HFF-Myc (cell line): ENCODE results near the gene COL5A1.
A peak's percentile ranks its signal among the peaks of the same experiment; 100 is the strongest.
"Not testable (repeated sequence)": the region's sequence is repeated elsewhere in the genome, so short reads cannot be mapped to it uniquely, and the experiment has no call there.

Source experiments
- DNase-seq: peaks from one replicate; pipeline ENCODE4 v3.0.0-alpha.2; 2011; ENCODE audit warnings: low read depth; ENCODE audit errors: extremely low read depth
- H3K4me3 ChIP-seq: replicated peaks from 2 replicates; pipeline ENCODE4 v1.5.1; 2011; ENCODE audit warnings: low read depth, mild to moderate bottlenecking, control low read depth, low read length
- TF ChIP-seq, protein P1 (sequence below): IDR thresholded peaks from 2 replicates; pipeline ENCODE4 v1.5.1; 2012; ENCODE audit warnings: mild to moderate bottlenecking, low read depth, low read length, control low read depth; ENCODE audit errors: missing control alignments

Gene COL5A1

DNA sequence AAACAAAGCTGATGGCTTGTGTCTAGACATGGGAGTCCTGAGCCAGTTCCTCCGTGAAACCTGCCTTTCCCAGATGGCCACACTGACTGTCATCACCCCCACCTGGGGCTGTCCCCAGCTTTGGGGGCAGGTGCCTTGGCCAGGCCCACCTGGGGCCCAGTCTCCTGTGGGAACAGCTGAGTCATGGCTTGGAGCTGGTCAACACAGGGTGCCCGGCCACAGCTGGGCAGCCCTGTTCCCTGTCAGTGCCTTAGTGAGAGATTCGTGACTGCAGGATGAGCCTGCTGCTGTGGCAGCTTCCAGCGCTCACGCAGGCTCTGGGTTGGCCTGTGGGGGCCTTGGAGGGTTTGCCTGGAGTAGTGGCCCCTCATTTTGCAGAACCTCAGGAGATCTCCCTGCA lies 56.5 kb downstream of the COL5A1 start:
- no peak for DNase-seq
- no peak overlapping the region for H3K4me3 ChIP-seq
- TF ChIP-seq, protein P1, sequence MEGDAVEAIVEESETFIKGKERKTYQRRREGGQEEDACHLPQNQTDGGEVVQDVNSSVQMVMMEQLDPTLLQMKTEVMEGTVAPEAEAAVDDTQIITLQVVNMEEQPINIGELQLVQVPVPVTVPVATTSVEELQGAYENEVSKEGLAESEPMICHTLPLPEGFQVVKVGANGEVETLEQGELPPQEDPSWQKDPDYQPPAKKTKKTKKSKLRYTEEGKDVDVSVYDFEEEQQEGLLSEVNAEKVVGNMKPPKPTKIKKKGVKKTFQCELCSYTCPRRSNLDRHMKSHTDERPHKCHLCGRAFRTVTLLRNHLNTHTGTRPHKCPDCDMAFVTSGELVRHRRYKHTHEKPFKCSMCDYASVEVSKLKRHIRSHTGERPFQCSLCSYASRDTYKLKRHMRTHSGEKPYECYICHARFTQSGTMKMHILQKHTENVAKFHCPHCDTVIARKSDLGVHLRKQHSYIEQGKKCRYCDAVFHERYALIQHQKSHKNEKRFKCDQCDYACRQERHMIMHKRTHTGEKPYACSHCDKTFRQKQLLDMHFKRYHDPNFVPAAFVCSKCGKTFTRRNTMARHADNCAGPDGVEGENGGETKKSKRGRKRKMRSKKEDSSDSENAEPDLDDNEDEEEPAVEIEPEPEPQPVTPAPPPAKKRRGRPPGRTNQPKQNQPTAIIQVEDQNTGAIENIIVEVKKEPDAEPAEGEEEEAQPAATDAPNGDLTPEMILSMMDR: no peak

DNA sequence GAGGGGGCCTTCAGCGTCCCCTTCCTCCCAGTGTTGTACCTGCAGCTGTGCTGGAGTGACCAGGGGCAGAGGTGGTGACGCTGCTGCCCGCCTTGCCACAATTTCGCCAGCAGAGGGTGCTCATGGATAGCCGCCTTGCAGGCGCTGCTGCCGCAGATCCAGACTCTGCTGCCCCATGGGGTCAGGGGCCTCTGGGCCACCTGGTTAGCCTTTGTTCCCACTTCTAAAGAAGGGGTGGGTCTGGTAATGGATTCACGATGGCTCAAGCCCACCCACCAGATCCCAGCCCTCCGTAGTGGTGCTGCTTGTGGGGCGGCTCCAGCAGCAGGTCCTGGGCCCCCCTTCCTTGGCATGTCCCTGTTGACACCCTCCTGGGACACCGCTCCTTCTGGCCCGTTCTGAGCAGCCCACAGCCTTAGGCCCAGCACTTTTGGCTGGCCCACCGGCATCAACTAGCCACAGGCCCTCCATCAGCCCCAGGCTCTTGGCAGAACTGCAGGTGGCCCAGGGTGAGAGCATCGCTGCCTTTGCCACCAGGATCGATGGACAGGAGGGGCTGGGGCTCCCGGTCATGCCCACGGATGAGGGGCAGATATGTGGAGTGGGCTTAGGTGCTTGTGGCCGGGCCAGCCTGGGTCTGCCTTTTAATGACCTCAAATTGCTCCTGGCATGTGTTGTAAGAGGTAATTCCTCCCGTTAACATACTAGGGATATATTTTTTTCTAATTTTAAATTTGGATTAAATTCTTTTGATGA lies 57.2 kb downstream of the COL5A1 start:
- no peak overlapping the region for H3K4me3 ChIP-seq
- no peak for DNase-seq
- TF ChIP-seq, protein P1: peak; percentile 88

DNA sequence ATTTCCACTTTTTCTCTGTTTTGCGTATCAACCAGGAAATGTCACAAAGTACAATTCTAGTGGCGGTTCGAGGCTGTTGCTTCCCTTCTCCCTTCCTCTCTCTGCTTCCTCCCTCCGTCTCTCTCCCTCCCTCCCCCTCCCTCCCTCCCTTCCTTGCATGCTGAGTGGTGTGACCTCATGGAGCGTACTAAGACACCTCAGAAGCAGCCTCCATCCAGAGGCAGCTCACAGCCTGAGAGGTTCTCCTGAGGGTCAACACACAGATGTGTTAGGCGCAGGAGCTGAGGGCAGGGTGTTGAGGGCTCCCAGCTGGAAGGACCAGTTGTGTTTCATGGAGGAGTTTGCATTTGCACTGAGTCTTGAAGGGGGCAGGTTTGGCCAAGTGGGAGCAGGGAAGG lies 57.7 kb downstream of the COL5A1 start:
- TF ChIP-seq, protein P1: no peak
- DNase-seq: no peak
- no peak overlapping the region for H3K4me3 ChIP-seq

DNA sequence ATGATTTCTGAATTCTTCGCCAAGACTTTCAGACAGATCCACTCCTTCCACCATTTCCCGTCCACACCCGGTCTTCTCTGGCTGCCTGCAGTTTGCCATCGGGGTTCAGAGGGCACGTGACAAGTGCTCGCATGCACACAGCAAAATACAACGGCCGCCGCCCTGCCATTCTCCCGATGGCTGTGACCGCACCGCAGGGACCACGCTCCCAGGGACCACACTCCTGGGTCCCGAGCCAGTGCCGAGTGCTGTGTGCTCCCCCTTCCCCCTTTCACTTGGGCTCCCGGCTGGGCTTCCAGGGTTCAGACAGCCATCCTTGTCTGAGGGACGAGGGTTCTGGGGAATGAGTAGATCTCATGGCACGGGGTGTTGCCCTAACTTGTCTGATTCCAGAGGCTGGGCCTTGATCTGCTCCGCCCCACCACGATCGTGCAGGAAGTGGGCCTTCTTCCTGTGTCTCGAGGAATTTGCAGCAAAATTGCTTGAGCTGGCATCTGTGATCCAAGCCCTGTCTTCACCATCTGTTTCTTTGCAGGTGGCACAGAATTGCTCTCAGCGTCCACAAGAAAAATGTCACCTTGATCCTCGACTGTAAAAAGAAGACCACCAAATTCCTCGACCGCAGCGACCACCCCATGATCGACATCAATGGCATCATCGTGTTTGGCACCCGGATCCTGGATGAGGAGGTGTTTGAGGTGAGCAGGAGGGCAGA lies 59.2 kb downstream of the COL5A1 start:
- no peak overlapping the region for H3K4me3 ChIP-seq
- DNase-seq: no peak
- TF ChIP-seq, protein P1: no peak

DNA sequence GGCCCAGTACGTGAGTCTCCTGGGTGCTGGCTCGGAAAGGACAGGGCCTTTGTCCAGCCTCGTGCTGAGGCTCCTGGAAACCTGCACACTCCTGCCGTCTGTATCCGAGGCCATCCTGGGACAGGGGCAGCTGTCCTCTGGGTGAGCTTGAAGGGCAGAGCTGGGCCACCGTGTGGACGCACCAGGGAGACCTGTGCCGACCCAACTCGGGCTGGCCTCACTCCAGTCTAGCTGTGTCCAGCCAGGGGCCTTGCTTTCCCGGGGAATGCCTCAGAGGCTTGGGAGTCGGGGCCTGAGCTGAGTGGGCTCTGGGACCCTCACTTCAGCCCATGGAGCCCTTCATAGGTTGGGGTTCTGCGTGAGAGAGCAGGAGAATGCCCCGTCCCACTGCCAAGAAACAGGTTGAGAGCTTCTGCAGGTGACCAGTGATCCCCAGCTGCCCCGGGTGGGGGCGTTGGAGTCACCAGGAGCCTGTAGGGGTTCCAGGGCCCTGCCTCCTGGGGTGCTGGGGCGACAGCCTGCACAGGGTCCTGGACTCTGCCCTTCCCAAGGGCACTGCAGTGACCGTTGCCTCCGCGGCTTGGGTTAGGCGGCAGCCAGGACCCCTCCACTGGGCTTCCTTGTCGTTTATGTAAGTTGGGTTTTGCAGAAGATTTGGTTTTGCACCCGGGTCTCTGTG lies 60.1 kb downstream of the COL5A1 start:
- H3K4me3 ChIP-seq: no peak overlapping the region
- no peak for DNase-seq
- TF ChIP-seq, protein P1: no peak

DNA sequence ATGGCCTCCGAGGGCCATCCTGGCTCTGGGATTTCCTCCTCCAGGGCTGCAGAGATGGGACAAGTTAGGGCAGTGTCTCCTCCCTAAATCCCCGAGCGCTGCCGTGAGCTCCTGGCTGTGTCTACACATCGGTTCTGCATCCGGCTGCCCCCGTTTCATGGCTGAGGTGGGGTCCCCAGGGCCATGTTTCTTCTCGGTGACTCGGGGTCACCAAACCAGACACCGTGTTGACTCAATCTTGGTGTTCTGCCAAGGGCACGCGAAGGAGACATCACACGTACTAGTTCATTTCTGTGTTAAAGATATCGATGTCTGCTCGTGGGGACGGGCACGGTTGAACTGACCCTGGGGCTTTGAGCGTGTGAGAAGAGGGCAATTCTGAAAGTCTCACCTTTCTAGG lies 60.7 kb downstream of the COL5A1 start:
- no peak for DNase-seq
- H3K4me3 ChIP-seq: no peak overlapping the region
- TF ChIP-seq, protein P1: no peak

DNA sequence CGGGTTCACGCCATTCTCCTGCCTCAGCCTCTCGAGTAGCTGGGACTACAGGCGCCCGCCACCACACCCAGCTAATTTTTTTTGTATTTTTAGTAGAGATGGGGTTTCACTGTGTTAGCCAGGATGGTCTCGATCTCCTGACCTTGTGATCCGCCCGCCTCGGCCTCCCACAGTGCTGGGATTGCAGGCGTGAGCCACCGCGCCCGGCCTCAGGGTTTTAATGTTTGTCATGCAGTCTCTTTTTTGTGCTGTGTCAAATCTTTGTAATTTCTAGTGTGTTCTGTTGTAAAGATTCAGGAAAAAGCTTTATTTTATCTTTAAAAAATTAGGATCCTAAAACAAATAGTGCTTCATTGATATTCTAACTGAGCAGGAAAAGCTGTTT lies 62.1 kb downstream of the COL5A1 start:
- not testable (repeated sequence) for DNase-seq, H3K4me3 ChIP-seq
